CD4-positive, alpha-beta T cell treated with Interferon alpha-2 for 1 hour (primary cell): Measurements from ENCODE around the gene BCAS3.
A peak's percentile ranks its signal among the peaks of the same experiment; 100 is the strongest.
"Not testable (repeated sequence)": the region's sequence is repeated elsewhere in the genome, so short reads cannot be mapped to it uniquely, and the experiment has no call there.

ENCODE experiments used
- DNase-seq, 2 donors: peaks; one replicate each; pipeline ENCODE4 v3.0.0-alpha.2; 2020 to 2022

The BCAS3 gene

DNA sequence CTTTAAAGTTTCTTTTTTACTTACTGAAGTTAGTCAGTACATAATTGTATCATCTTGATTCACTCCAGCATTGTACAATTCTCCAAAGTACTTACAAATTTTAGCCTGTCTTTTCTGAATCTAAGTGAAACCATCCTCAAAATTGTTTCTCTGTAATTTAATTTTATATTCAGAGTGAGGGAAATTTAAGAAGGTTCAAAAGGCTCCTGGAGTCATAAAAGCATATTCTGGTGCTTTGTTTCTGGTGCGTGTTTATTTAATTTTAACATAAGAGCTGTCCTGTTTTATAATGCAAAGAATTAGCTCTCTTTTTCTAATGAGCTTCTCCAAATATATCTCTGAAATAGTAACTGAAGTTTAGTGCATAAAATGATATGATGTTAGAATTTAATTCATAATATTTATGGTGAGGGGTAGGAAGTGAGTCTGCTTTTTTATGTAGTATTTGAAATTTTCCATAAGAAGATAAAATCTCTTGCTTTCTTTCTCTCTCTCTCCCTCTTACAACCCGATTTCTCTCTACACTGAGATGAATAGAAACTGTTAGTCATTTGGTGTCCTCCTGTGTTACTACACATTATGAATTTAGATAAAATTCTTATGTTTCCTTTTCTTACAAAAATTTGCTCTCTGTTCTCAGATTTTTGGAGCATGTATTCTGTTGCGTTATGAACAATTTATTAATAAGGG lies 339.8 kb downstream of the BCAS3 start:
- DNase-seq, result no peak

DNA sequence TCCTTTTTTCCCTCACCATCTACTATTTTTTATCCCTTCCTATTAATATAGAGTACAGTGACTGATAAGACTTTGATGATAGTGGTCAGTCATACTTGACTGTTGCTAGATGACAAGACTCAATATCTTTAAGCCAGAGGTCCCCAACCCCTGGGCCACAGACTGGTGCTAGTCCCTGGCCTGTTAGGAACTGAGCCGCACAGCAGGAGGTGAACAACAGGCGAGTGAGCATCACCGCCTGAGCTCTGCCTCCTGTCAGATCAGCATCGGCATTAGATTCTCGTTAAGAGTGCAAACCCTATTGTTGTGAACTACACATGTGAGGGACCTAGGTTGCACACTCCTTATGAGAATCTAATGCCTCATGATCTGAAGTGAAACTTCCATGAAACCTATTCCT lies 341.3 kb downstream of the BCAS3 start:
- DNase-seq, result no peak

DNA sequence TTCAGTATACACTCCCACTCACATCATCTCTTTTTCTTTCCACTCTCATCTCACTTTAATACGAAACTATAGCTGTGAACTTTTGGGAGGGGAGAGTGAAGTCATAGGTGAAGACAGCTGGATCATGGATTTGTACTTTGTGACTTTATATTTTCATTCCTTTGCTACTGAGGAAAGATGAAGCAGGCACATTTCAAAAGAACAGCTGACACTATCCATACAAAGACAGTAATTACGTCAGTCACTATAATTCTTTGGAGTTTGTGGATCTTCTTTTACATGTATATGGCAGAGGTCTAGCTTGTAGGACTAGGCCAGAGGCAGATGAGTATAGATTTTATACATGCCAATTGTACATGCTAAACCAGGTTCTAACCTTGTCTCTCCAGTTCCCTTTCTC lies 346.3 kb downstream of the BCAS3 start:
- no peak for DNase-seq

DNA sequence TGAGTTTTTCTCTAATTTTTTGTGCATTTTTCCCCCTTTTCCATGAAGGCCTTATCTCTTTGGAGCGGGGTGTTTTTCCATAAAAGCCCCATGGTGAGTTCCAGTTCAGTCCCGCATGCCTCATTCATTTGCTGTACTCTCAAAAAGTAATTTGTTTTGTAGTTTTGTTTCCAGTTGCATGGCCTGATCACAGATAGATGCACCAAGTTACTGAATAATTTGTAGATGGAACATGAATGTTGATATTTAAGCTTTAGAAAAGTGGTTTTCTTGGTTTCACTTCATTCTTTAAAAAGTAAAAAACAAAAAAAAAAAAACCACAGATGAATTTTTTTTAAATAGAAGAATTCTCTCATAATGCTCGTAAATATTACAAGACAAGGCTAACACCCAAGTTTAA lies 349.2 kb downstream of the BCAS3 start:
- DNase-seq, result no peak

DNA sequence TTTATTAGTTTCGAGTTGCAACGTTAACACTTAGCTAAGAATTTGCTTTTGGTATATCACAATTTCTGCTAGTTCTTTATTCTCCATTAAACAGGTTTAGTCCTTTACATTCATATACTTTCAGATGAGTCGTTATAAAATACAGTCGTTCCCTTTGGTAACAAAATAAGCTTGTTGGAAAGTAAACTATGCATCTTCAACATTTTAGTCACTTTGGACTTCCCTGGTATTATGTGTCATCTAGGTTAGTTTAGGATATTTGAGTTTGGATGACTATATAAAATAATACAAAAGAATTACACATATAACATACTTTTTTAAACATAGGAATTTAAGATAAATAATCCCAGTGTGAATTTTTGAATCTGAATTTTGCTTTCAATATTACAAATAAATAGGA lies 351.5 kb downstream of the BCAS3 start:
- DNase-seq, result no peak

DNA sequence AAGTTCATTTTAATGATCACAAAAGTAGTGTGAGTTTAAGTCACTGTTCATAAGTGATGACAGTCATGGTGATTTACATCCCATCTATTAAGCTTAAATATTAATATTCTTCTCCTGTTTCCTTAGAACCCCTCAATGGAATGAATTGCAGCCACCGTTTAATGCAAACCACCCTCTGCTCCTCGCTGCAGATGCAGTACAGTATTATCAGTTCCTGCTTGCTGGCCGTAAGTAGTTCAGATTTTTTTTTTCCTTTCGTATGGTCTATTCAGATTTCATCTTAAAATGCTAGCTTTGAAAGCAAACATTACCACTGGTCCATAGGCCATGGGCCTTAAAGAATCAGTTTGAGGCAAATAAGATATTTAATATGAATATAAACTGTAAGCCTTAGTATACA lies 363.0 kb downstream of the BCAS3 start:
- no peak for DNase-seq

DNA sequence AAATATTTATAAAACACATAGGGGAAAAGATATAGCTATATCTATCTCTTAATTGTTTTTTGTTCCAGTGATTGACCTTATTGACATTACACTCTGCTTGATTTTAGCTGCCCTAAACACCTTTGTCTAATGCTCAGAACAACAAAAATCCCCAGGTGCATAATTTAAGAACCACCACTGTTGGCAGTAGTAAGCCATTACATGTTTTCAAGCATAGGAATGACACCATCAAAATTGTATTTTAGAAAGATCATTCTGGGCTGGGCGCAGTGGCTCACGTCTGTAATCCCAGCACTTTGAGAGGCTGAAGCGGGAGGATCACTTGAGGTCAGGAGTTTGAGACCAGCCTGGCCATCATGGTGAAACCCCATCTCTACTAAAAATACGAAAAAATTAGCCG lies 364.7 kb downstream of the BCAS3 start:
- not testable (repeated sequence) for DNase-seq

DNA sequence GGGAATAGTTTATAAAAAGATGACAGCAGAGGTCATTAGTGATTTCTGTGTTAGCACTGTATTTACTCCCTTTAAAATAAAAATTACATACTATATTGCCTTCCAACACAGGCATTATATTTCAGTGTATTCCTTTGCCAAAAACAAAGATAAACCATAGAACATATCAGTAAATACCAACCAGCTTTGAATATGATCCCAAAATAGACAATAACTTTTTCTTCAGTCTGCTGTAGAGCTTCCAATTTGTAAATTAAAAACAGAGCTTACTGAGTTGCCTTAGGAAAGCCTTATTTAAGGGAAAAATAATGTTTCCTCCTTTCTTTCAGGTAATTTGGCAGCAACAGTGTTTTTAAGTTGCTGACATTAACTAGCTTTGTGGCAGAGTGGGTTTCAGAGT lies 369.9 kb downstream of the BCAS3 start:
- no peak for DNase-seq

DNA sequence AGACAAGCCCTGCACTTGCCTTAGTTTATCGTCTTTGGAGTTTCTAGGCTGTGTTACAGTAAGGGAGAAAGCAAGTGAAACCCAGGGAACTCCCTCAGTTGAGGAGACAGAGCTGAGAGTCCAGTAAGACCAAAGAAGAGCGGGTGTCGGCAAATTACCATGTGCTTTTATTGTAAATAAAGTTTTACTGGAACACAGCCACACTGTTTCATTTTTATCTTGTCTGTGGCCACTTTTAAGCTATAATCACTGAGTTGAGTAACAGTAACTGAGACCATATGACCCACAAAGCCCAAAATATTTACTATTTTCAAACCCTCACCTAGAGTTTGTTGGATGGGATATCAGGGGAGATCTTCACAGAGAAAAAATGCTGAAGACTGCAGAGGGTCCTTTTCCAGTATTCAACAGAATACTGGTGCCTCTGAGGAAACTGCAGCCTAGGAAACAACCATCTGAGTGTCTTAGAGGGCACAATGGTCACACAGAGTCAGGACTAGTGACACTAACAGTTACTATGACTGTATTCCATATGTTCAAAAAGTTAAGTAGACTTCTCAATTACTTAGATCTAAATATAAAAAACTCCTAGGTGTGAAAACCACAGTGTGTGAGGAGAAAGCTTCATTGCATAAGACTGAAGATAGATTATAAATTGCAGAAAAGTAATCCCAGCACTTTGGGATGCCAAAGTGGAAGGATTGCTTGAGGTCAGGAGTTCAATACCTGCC lies 370.9 kb downstream of the BCAS3 start:
- DNase-seq, result no peak

DNA sequence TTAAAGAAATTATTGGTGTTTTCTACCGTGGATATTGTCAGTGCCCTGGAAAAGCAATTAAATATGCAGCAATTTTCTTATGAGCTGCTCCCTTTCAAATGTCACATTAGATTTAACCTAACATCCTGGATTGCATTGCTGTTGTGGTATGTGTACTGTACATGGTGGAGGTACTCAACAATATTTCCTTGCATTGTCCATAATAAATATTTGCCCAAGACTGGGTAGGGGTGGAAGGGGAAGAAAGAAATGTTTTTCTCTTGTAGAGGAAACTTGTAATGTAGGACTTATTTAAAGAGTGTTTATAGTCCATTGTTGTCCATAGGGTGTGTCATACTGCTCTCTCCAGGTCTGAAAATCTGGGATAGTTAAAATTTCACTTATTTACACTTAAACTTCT lies 375.8 kb downstream of the BCAS3 start:
- DNase-seq, result no peak

DNA sequence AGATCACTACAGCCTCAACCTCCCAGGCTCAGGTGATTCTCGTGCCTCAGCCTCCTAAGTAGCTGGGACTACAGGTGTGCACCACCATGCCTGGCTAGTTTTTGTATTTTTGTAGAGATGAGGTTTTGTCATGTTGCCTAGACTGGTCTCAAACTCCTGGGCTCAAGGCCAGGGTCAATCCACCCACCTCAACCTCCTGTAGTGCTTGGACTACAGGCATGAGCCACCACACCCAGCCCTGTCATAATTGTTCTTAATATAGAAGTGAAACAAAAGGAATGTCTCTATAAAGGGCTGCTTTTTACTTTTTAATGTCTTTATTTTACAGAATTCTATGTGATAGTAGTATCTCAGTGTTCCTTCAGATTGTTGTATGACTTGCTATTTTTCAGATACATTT lies 376.8 kb downstream of the BCAS3 start:
- no peak for DNase-seq

DNA sequence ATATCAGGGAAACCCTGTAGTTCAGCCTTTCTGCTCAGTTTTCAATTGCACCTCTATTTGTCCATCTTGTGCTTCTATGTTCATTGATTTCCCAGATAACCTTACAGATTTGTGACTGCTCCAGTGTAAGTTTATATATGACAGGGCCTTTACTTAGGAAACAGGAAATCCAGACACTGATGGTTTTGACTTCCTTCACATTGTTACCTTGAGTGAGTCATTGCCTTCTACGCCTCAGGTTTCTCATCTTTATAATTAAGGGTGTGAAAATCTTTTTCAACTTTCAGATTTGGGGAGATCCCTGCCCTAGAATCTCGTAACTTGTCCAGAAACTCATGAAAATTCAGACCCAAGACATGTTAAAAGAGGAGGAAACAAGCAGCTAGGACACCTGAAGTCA lies 379.6 kb downstream of the BCAS3 start:
- peak in 1 of 2 donors; percentile 1 for DNase-seq

DNA sequence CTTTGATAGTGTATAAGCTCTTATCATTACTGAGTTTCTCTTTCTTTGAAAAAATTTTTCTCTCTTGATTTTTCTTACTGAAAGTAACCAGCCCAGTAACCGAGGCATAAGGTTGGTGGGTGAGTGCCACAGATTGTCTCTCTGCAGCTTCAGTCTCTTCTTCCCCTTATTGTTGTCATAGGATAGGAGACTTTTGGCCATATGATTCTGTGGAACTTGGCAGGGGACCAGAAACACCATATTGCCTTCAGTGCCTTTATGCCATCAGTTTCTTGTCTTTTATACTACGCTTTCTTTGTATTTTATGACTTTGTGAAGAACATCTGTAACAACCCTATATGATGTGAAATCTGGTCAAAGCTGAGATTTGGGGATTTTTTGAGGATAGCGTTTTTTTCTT lies 380.4 kb downstream of the BCAS3 start:
- DNase-seq, result no peak

DNA sequence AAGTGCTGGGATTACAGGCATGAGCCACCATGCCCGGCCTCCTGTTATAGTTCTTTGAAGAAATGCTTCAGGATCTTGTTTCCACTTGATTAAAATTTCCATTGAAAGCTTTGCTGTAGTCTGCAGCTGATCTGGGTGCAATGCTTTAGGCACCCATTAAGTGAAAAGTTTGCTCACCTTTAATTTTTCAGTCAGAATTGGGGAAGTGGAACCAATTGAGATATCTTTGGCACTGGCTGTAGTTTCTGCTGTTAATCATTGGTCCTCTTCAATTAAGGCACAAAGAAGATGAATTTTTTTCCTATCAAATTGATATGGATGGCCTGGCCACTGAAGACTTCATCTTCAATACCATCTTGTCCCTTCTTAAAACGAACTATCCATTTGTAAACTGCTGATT lies 385.9 kb downstream of the BCAS3 start:
- DNase-seq, result no peak

DNA sequence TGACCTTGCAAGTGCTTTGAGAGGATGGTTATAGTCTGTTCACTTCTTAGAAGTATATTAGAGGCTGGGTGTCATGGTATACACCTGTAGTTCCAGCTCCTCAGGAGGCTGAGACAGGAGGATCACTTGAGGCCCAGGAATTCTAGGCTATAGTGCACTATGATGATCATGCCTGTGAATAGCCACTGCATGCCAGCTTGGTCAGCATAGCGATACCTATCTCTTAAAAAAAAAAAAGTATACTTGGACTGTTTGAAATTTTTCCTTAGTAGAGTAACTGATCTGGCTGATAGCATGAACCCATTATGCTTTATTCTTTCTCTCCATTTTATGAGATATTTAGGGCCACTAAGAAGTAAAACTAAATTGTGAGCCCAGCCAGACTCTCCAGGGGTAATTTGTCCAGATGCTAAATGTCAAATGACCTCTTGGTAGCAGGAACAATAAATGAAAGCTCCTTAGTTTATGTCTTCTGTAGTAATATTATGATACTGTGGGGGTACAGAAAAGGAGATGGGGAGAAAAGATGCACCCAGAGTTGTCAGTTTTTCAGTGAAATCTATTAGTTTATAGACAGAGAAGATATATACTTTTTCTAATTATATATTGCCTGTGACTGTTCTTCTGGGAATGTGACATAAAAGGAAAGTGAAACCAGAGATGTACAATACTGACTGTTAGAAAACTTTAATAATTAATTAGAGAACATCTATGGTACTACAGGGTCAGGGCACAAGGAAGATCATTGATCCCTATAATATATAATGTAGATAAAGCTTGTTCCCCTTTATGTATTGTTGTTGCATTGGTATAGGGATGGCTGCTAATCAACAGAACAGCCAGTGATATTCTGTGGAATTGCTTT lies 386.7 kb downstream of the BCAS3 start:
- no peak for DNase-seq

DNA sequence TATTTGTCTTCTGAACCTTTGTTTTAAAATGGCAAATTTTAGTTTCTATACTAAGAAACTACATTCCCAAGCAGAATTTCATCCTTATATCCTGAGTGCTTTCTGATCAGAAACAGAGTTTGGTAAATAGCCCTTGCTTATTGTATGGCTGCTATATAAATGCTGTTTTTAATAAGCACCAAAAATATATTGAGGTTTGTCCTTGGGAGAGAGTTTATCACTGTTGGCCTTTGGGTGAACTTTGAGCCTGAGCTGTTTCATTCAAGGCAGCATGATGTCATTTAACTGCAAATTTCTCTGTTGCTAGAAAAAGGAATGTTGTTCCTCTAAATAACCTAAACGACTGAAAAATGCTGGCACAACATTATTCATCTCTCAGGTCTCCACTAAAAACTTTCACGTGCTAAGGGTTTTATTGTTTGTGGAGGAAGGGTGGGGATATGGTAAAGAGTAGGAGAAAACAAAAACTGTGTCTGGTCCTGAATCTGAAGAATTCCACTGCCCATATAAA lies 387.7 kb downstream of the BCAS3 start:
- no peak for DNase-seq

DNA sequence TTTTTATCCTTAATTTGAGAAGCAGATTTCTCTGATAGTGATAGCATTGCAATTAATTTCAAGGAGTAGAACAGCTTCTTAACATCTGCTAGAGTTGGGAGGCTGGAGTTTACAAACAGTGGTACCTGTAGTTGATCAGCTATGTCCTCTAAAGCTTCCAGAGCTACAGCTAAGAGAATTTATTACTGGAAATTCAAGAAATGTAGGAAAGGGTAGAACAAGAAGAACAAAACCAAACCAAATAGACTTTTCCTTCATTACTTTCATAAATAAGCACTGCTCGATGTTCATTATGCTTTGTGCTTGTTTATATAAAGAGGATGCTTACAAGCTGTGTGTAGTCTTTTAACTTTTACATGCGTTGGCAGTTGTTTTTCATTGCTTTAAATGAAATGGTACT lies 388.4 kb downstream of the BCAS3 start:
- no peak for DNase-seq

DNA sequence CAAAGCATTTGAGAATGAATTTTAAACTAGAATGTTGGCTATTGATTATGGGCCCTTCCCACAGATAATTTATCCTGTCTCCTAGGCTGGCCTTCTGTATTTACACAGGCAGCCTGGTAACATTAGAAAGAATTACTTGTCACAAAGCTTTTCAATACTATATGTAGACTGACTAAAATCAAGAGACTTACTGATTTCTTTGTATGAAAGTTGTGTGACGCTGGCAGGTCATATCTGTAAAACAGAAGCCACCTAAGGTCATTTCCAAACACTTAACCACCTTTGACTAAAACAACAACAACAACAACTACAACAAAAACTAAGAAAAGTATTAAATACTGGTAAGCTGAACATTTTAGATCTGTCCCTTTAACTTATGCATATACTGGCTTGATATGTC lies 393.0 kb downstream of the BCAS3 start:
- DNase-seq, result no peak

DNA sequence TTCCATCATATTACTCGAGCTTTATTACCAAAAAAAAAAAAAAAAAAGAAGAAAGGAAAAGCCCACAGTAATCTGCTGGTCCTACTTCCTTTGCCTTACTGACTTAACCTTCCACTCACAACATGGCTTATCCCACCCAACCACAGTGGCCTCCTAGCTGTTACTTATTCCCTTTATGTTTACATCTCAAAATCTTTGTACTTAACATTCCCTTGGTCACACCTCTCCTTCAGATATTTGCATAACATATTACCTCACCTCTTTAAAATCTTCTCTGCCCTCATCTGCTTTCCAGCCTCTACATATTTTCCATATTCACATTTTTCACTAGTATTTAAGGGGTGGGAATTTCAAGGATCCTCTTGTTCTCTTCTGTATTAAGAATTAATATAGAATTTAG lies 395.0 kb downstream of the BCAS3 start:
- DNase-seq, result no peak

DNA sequence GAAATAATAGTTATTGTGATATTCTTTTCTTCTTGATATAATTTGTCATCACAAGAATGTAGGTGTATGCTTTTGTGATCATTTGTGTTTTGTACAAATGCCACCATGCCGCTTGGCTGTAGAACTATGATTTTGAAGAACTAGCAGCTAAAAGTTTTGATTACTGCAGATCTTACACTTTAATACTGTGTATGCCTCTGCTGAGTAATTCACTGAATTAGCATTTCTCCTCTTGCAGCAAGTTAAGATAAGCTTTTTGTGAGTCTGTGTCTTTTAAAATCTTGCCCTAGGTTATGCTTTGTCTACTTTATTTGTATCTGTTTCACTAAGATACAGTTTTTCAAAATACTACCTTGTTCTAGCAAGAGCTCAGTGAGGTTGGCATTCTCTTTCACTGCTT lies 395.5 kb downstream of the BCAS3 start:
- no peak for DNase-seq

DNA sequence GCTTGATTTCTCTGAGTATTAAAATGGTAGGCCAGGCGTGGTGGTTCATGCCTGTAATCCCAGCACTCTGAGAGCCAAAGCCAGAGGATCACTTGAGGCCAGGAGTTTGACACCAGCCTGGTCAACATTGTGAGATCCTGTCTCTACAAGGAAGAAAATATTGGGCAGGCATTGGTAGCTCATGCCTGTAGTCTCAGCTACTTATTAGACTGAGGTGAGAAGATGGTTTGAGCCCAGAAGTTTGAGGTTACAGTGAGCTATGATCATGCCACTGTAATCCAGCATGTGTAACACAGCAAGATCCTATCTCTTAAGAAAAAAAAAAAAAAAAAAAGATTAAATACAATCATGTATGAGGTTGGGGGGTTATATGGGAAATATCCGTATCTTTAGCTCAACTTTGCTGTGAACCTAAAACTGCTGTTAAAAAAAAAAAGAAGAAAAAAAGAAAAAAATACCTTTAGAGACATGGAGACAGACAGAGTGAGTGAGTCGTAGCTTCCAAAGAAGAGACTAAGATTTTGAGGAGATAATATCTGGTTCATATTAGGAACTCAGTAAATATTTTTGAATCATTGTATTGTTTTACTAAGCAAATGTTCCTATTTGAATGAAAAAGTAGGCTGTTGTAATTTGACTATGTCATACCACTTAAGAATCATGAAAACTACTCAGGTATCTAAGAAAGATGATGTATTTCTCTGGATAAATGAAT lies 396.3 kb downstream of the BCAS3 start:
- DNase-seq, result no peak

DNA sequence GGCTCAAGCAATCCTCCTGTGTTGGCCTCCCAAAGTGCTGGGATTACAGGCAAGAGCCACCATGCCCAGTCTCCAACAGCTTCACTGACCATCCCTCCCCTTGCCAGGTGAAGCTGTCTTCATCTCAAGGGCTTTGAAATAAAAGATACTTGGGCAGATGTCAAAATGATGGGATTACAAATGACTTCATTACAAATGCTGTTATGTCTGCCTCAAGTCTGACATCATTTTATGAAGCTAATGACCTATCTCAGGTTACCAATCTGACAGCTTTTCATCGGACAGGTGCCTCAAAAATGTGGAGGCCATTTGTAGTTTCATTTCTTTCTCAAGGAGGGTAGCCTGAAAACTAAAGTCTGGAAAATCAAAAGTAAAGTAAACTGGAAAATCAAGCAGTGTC lies 398.3 kb downstream of the BCAS3 start:
- DNase-seq, result no peak

DNA sequence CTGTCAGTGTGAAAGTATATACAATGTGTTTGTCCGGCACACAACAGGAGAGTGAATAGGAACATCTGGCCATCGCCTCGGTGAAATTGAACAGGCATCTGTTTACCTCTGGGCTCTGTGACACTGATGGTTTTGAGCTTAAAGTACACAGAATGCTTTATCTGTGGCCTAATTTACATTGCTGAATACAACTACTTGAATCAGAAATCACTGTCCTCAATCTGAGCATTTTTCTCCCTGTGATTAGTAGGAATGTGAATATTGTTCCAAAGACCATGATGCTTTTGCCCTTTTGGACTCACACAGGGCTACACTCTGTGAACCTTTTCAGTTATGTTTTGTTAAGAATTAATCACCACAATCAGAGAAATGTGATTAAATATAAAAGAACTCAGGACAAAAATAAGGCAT lies 399.0 kb downstream of the BCAS3 start:
- DNase-seq, result no peak
